Right renal cortex interstitium (tissue), 3 donors: ENCODE results near the gene VPS45. TPM values are rescaled to one million over a fixed set of nuclear protein-coding genes. Genes with fewer than 3 reads are reported as not detected.
"Not testable (repeated sequence)": the region's sequence is repeated elsewhere in the genome, so short reads cannot be mapped to it uniquely, and the experiment has no call there.

Source experiments
- DNase-seq, 3 donors: peaks; one replicate each; pipeline ENCODE4 v3.0.0-alpha.2; 2013; ENCODE audit warnings: low read depth in 3 of 3, low spot score in 2 of 3
- polyA plus RNA-seq, 3 donors: library from polyadenylated mRNA; unstranded; fragments of 120-200 nt; gene quantifications; one replicate each; pipeline ENCODE4 v1.2.1, GENCODE V29; 2013; ENCODE audit not compliant: insufficient read length in 3 of 3

Gene VPS45
- polyA plus RNA-seq, 3 donors: 69.0 to 79.6 (median 76.1) TPM

DNA sequence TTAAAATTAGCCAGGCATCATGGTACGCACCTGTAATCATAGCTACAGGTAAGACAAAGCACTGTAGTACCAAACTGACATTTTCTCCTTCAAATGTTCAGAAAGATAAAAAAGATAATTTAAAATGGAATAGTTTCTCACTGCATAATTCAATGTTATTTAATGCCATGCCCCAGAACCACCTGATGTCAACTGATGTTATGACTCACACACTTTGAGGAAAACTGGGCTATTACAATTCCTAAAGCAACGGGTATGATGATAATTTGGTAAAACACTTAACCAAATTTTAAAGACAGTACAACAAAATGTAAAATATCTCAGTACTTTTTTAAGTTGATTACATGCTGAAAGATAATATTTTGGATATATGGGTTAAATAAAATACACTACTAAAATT lies 59.2 kb downstream of the VPS45 start:
- no peak for DNase-seq

GRCh38 chr1:150127464-150127863 lies 59.9 kb downstream of the VPS45 start:
- no peak for DNase-seq

DNA sequence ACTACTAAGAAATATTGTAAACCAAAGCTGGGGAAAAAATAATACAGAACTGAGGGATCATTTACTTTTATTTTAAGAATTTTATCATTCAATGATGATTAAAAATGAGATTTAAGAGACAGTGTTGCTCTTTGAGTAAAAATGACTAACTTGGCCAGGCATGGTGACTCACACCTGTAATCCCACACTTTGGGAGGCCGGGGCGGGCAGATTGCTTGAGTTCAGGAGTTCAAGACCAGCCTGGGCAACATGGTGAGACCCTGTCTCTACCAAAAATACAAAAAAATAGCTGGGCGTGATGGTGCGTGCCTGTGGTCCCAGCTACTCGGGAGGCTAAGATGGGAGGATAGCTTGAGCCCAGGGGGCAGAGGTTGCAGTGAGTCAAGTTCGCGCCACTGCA lies 60.3 kb downstream of the VPS45 start:
- DNase-seq: no peak

- DNase-seq: no peak
Measured at GRCh38 chr1:150132372-150132771, 64.8 kb downstream of the VPS45 start.

DNA sequence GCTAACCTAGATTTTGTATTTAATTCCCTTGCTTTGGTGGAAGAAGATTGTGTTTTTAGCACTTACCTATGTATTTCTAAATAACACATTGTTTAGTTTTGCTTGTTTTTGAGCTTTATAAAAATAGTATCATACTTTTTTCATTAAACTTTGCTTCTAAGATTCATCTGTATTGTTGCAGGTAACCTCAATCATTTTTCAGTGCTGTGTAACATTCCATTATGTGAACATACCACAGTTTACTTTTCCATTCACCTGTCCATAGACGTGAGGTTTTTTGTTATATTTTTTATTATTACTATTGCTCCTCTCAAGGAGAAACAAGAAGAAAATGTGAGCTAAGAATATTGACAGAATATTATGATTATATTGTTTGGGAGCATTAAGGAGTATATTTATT lies 67.0 kb downstream of the VPS45 start:
- no peak for DNase-seq

DNA sequence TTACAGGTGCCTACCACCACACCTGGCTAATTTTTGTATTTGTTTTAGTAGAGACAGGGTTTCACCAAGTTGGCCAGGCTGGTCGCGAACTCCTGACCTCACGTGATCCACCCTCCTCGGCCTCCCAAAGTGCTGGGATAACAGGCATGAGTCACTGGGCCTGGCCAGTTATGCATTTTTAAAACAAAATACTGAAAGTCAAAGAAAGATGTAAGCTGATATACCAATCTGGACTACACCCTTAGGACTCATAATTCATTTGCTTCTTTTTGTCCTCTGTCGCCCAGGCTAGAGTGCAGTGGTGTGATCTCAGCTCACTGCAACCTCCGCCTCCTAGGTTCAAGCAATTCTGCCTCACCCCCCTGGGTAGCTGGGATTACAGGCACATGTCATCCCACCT lies 67.8 kb downstream of the VPS45 start:
- not testable (repeated sequence) for DNase-seq

- DNase-seq: no peak
Measured at GRCh38 chr1:150138044-150138443, 70.5 kb downstream of the VPS45 start.

DNA sequence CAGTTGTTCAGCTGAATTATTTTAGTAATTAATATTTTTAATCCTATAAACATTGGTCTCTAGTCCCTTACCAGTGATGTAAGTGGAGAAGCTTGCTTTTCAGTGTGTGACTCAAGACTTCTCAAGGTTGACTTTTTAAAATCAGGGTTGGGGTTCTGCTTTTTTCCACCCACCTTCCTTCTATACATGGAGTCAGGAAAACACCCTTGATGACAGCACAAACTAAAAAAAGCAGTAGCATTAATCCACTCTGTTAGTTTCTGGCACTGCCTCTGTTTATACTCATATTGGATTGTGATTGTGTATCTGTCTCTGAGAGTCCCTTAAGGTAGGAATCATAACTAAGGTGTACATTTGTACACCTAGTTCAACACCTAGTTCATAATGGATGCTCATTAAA lies 73.9 kb downstream of the VPS45 start:
- no peak for DNase-seq

DNA sequence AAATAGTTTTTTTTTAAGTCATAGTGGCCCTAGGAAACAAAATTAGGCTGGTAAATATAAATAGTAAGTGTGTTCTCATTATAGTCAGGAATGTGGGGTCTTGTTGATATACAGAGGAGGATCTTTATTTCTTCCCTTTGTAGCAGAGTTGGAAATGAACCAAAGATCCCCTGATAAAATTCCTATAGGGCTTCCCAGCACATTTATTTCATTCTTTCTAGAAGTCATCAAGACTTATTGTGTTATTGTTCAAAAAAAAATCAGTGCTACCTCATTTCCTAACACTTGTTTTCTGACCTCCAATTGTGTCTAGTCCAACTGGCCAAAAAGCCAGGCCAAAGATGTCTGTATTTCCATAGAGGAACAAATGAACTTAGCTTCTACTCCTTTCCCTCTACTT lies 74.5 kb downstream of the VPS45 start:
- DNase-seq: no peak

GRCh38 chr1:150144606-150145005 lies 77.0 kb downstream of the VPS45 start:
- no peak for DNase-seq

DNA sequence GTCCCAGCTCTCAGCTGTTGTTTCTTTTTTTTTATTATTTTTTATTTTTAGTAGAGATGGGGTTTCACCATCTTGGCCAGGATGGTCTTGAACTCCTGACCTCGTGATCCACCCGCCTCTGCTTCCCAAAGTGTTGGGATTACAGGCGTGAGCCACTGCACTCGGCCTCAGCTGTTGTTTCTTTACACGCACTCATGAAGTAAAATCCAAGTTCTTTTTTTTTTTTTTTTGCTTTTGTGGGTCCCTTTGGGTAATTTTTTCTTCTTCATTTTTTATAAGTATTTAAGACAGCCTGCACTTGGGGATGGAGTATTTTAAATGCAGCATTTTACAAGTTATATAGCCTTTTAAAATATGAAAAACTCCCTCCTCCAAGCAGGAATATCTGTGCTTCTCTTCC lies 78.4 kb downstream of the VPS45 start:
- not testable (repeated sequence) for DNase-seq

GRCh38 chr1:150146849-150147542 lies 79.4 kb downstream of the VPS45 start:
- DNase-seq: no peak

GRCh38 chr1:150148837-150149270 lies 81.3 kb downstream of the VPS45 start:
- no peak for DNase-seq

DNA sequence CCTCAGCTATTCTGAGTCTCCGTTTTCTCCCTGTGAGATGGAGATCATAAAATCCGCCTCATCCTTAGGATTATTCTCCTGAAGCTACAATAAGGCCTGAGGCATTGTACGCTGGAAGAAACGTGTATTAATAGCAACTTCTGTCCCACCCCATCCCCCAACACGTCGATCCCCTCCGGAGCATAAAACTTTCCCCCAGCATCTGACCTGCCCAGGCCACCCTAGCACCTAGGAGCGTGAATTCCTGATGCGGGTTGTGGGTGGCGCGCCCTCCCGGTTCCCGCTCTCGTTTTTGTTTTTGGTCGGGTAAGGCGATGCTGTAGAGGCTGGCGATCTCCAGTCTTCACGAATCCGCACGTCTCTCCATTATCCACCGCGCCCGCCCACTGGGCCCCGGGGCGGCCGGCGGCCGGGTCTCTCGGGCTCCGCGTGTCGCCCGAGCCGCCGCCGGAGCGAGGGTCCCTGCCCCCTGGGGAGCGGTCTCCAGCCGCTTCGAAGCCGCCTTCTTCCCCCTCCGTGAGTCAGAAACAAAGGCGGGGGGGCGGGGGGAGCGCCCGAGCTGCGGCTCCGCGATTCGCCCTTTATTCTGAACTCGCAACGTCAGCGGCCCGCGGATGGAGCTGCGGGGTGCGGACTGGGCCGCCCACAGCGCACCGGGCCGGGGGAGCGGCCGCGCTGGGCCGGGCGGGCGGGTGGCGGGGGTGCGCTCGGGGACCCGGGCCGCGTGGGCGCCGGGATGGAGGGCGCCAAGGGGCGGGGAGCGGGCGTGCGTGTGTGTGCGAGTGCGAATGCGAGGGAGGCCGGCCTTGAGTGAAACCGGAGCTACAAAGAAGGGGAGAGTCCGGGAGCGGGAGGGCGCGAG lies 81.9 kb downstream of the VPS45 start, which contains the start of gene PLEKHO1:
Gene PLEKHO1 (plus strand): TSS at position 646 of the 862 bp plus-strand sequence. CDS start 342 bp downstream, outside the sequence.
- DNase-seq: no peak

GRCh38 chr1:150150133-150151021 lies 82.8 kb downstream of the VPS45 start:
- DNase-seq: no peak

DNA sequence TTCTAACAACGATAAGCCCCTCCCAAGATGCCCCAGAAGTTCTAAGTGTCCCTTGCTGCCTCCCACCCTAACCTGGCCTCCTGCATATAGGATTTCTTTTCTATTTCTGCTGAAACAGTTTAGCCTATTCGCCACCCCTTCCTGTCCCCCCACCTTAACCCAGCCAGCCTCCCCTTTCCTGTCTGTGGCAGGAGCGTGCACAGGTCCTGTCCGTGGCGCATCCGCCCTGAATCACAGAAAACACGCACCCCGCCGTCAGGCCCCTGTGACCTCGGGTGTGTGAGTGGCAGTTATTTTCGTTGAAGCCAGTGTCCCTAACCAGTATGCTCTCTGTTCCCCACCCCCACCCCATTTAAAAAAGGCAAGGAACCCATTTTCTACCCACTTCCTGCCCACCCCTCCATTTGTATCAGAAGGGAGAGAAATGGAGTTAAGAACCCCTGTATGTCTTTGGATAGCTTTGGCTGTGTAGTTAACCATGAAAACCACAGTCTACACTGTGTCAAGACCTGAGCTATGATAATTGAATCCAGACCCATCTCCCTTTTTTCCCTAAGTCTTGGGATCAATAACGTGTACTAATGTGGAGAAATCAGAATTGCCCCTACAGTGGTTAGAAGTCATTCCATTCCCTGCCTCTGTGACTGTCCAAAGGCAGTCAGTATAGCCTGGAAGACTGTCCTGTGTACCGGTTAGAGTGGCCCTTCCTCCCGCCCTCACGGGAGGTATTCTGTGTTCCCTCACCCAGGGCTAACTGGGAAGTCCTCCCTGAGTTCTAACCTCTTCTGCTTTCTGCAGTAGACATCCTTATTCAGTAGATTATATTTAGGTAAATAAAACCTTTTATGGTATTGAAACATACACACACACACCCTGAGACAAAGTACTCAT lies 84.0 kb downstream of the VPS45 start:
- no peak for DNase-seq

- DNase-seq: no peak
Measured at GRCh38 chr1:150152182-150152536, 84.6 kb downstream of the VPS45 start.

GRCh38 chr1:150152772-150153456 lies 85.3 kb downstream of the VPS45 start:
- no peak for DNase-seq

GRCh38 chr1:150154143-150154542 lies 86.6 kb downstream of the VPS45 start:
- no peak for DNase-seq
